Osteoblast (primary cell): ENCODE results near the gene IGFBP5. TPM values are rescaled to one million over a fixed set of nuclear protein-coding genes. Genes with fewer than 3 reads are reported as not detected.

Experiments used
- DNase-seq: peaks from one replicate; pipeline ENCODE4 v3.0.0; 2011; ENCODE audit warnings: low spot score, mixed read lengths; ENCODE audit not compliant: insufficient read length; ENCODE audit errors: missing footprints
- H2AFZ ChIP-seq: 2 replicates; pipeline ENCODE4 v1.6.0; 2011; ENCODE audit warnings: mild to moderate bottlenecking, low read length
- H3K27ac ChIP-seq: 2 replicates; pipeline ENCODE4 v1.5.1; 2011; ENCODE audit warnings: mild to moderate bottlenecking, low read depth, low read length, moderate library complexity
- H3K27me3 ChIP-seq: 2 replicates; pipeline ENCODE4 v1.6.0; 2012; ENCODE audit warnings: mild to moderate bottlenecking, control low read depth, inconsistent platforms, low read length, moderate library complexity; ENCODE audit not compliant: insufficient read depth
- H3K36me3 ChIP-seq: 2 replicates; pipeline ENCODE4 v1.5.1; 2011; ENCODE audit warnings: mild to moderate bottlenecking, low read length, control low read depth, moderate library complexity; ENCODE audit not compliant: insufficient read depth
- H3K4me1 ChIP-seq: 2 replicates; pipeline ENCODE4 v1.5.1; 2011; ENCODE audit warnings: mild to moderate bottlenecking, low read length, control low read depth, moderate library complexity; ENCODE audit not compliant: insufficient read depth
- H3K4me2 ChIP-seq: 2 replicates; pipeline ENCODE4 v1.6.0; 2011; ENCODE audit warnings: mild to moderate bottlenecking, low read length; ENCODE audit not compliant: insufficient read depth
- H3K4me3 ChIP-seq: fragments of 200-600 bp; sonication (generic); 3 replicates; pipeline ENCODE4 v1.5.1; 2012; ENCODE audit warnings: mild to moderate bottlenecking, low read length, inconsistent platforms; ENCODE audit not compliant: insufficient read depth
- H3K79me2 ChIP-seq: 2 replicates; pipeline ENCODE4 v1.6.0; 2012; ENCODE audit warnings: mild to moderate bottlenecking, low read length, control low read depth, inconsistent platforms; ENCODE audit not compliant: insufficient read depth
- H3K9me3 ChIP-seq: 2 replicates; pipeline ENCODE4 v1.5.1; 2011; ENCODE audit warnings: low read depth, low read length, control low read depth
- H4K20me1 ChIP-seq: 2 replicates; pipeline ENCODE4 v1.6.0; 2012; ENCODE audit warnings: mild to moderate bottlenecking, low read length, control low read depth; ENCODE audit not compliant: insufficient read depth
- CTCF ChIP-seq: IDR thresholded peaks from 2 replicates; pipeline ENCODE4 v1.5.1; 2011; ENCODE audit warnings: mild to moderate bottlenecking, low read depth, low read length, moderate library complexity; ENCODE audit errors: extremely low read depth
- total RNA-seq: library from RNA; depleted of rRNA; stranded (reverse); fragments of >200 nt; gene quantifications from 2 replicates; pipeline ENCODE4 v1.2.3, GENCODE V29; 2012

The IGFBP5 gene
- total RNA-seq, 1 donor = 12.3 TPM

GRCh38 chr2:216731465-216731864, 36.1 kb upstream of the IGFBP5 start:
- no peaks in the 10 kb centered on the region for H4K20me1 ChIP-seq
- H3K9me3 ChIP-seq = no peaks in the 10 kb centered on the region
- H2AFZ ChIP-seq = no peak overlapping the region
- H3K4me3 ChIP-seq = no peak overlapping the region
- H3K79me2 ChIP-seq = no peaks in the 10 kb centered on the region
- no peak for DNase-seq
- H3K27ac ChIP-seq = no peak overlapping the region
- no peaks in the 10 kb centered on the region for H3K4me1 ChIP-seq
- H3K27me3 ChIP-seq = peaks cover 43% of the 10 kb centered on the region
- H3K4me2 ChIP-seq = no peak overlapping the region
- H3K36me3 ChIP-seq = no peaks in the 10 kb centered on the region
- no peak for TF ChIP-seq CTCF

- H3K36me3 ChIP-seq = no peaks in the 10 kb centered on the region
- H3K4me1 ChIP-seq = no peaks in the 10 kb centered on the region
- no peak overlapping the region for H3K4me3 ChIP-seq
- H3K27me3 ChIP-seq = peaks cover 37% of the 10 kb centered on the region
- H3K27ac ChIP-seq = no peak overlapping the region
- H3K4me2 ChIP-seq = no peak overlapping the region
- no peak overlapping the region for H2AFZ ChIP-seq
- H4K20me1 ChIP-seq = no peaks in the 10 kb centered on the region
- H3K9me3 ChIP-seq = no peaks in the 10 kb centered on the region
- no peaks in the 10 kb centered on the region for H3K79me2 ChIP-seq
- TF ChIP-seq CTCF = no peak
- no peak for DNase-seq
Observed at GRCh38 chr2:216730871-216731270, 35.5 kb upstream of the IGFBP5 start.

- no peak overlapping the region for H3K4me2 ChIP-seq
- H4K20me1 ChIP-seq = no peaks in the 10 kb centered on the region
- TF ChIP-seq CTCF = no peak
- no peaks in the 10 kb centered on the region for H3K36me3 ChIP-seq
- DNase-seq = no peak
- H3K27me3 ChIP-seq = peaks cover 34% of the 10 kb centered on the region
- no peak overlapping the region for H2AFZ ChIP-seq
- H3K4me1 ChIP-seq = no peaks in the 10 kb centered on the region
- H3K79me2 ChIP-seq = no peaks in the 10 kb centered on the region
- no peak overlapping the region for H3K4me3 ChIP-seq
- H3K9me3 ChIP-seq = no peaks in the 10 kb centered on the region
- no peak overlapping the region for H3K27ac ChIP-seq
Observed at GRCh38 chr2:216727346-216728122, 32.2 kb upstream of the IGFBP5 start.

GRCh38 chr2:216724190-216724589, 28.8 kb upstream of the IGFBP5 start:
- Histone ChIP-seq H4K20me1 (no peaks in the 10 kb centered on the region), H3K27me3 (peaks cover 28% of the 10 kb centered on the region), H2AFZ (no peak overlapping the region), H3K79me2 (no peaks in the 10 kb centered on the region), H3K4me1 (no peaks in the 10 kb centered on the region), H3K36me3 (no peaks in the 10 kb centered on the region), H3K4me3 (no peak overlapping the region), H3K4me2 (no peak overlapping the region), H3K27ac (no peak overlapping the region), H3K9me3 (no peaks in the 10 kb centered on the region)
- no peak for TF ChIP-seq CTCF
- DNase-seq = no peak
